Loucy (cell line): Measurements from ENCODE around the gene TIMM44.

ENCODE experiments used
- H2AFZ ChIP-seq: fragments of 200-600 bp; sonication (generic); 2 replicates; pipeline ENCODE4 v1.6.0; 2016; ENCODE audit warnings: antibody characterized with exemption, mild to moderate bottlenecking, low read length, moderate library complexity
- H3F3A ChIP-seq: fragments of 200-600 bp; 2 replicates; pipeline ENCODE4 v1.6.0; 2016; ENCODE audit warnings: antibody characterized with exemption, low read depth, mild to moderate bottlenecking
- H3K27me3 ChIP-seq: fragments of 200-600 bp; sonication (generic); 2 replicates; pipeline ENCODE4 v1.6.1; 2014; ENCODE audit warnings: low read length, mild to moderate bottlenecking; ENCODE audit not compliant: insufficient read depth, poor library complexity, severe bottlenecking
- H3K36me3 ChIP-seq: fragments of 200-600 bp; sonication (generic); 2 replicates; pipeline ENCODE4 v1.6.1; 2016; ENCODE audit warnings: low read length; ENCODE audit not compliant: insufficient read depth
- H3K4me1 ChIP-seq: fragments of 200-600 bp; sonication (generic); 2 replicates; pipeline ENCODE4 v1.5.1; 2014; ENCODE audit warnings: low read length, mild to moderate bottlenecking; ENCODE audit not compliant: insufficient read depth, poor library complexity, severe bottlenecking
- H3K4me2 ChIP-seq: fragments of 200-600 bp; sonication (generic); 2 replicates; pipeline ENCODE4 v1.6.0; 2014; ENCODE audit warnings: antibody characterized with exemption, low read length, low read depth, mild to moderate bottlenecking; ENCODE audit not compliant: poor library complexity, severe bottlenecking
- H3K4me3 ChIP-seq: fragments of 200-600 bp; sonication (generic); 2 replicates; pipeline ENCODE4 v1.5.1; 2014; ENCODE audit warnings: low read length, mild to moderate bottlenecking, mixed read lengths; ENCODE audit not compliant: poor library complexity, severe bottlenecking
- H3K79me2 ChIP-seq: fragments of 200-600 bp; sonication (generic); 2 replicates; pipeline ENCODE4 v1.6.1; 2014; ENCODE audit warnings: low read length; ENCODE audit not compliant: insufficient read depth
- H3K9ac ChIP-seq: fragments of 200-600 bp; sonication (generic); 2 replicates; pipeline ENCODE4 v1.6.0; 2014; ENCODE audit warnings: mild to moderate bottlenecking, low read depth, low read length, moderate library complexity; ENCODE audit not compliant: poor library complexity, severe bottlenecking
- H3K9me2 ChIP-seq: fragments of 200-600 bp; sonication (generic); replicated peaks from 2 replicates; pipeline ENCODE4 v1.6.1; 2016; ENCODE audit warnings: low read depth, low read length, mixed read lengths
- H3K9me3 ChIP-seq: fragments of 200-600 bp; sonication (generic); 2 replicates; pipeline ENCODE4 v1.6.1; 2014; ENCODE audit warnings: mild to moderate bottlenecking, antibody characterized with exemption, low read length, low read depth; ENCODE audit not compliant: insufficient read depth
- H4K20me1 ChIP-seq: fragments of 200-600 bp; sonication (generic); 2 replicates; pipeline ENCODE4 v1.6.0; 2014; ENCODE audit warnings: antibody characterized with exemption, low read length, mild to moderate bottlenecking; ENCODE audit not compliant: insufficient read depth, poor library complexity, severe bottlenecking
- EZH2phosphoT487 ChIP-seq: fragments of 200-600 bp; IDR thresholded peaks from 2 replicates; pipeline ENCODE4 v1.6.1; 2018; ENCODE audit warnings: antibody characterized with exemption, mild to moderate bottlenecking, moderate library complexity, borderline replicate concordance
- TF ChIP-seq, protein P1 (sequence below): fragments of 200-600 bp; sonication (generic); conservative IDR thresholded peaks from 2 replicates; pipeline ENCODE4 v1.5.1; 2014; ENCODE audit warnings: mild to moderate bottlenecking, antibody characterized with exemption, low read length

Gene TIMM44

DNA sequence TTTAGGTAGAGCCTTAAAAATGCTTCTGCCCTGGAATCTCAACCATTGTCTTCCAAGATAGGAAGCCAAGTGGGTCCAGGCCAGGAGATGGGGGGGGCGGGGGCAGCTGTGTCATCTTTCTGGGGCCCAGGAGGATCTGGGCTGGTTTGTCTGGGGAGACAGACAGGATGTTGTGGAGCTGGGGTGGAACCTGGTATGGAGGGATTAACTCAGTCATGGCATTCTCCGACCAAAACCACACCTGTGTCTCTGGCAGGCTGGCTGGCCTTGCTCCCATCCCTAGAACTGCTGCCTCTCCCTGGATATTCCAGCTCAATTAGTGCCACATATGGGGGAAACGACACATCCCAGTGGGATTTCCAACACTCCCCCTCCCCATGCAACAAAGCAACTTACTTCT, 42.5 kb downstream of the TIMM44 start:
- peaks cover 21% of the 10 kb centered on the region for H3K4me1 ChIP-seq
- no peaks in the 10 kb centered on the region for H3K9me2 ChIP-seq
- TF ChIP-seq, protein P1, sequence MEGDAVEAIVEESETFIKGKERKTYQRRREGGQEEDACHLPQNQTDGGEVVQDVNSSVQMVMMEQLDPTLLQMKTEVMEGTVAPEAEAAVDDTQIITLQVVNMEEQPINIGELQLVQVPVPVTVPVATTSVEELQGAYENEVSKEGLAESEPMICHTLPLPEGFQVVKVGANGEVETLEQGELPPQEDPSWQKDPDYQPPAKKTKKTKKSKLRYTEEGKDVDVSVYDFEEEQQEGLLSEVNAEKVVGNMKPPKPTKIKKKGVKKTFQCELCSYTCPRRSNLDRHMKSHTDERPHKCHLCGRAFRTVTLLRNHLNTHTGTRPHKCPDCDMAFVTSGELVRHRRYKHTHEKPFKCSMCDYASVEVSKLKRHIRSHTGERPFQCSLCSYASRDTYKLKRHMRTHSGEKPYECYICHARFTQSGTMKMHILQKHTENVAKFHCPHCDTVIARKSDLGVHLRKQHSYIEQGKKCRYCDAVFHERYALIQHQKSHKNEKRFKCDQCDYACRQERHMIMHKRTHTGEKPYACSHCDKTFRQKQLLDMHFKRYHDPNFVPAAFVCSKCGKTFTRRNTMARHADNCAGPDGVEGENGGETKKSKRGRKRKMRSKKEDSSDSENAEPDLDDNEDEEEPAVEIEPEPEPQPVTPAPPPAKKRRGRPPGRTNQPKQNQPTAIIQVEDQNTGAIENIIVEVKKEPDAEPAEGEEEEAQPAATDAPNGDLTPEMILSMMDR: no peak
- no peak for TF ChIP-seq EZH2phosphoT487
- H3K79me2 ChIP-seq: peaks cover 28% of the 10 kb centered on the region
- H2AFZ ChIP-seq: no peak overlapping the region
- H3K36me3 ChIP-seq: no peaks in the 10 kb centered on the region
- no peaks in the 10 kb centered on the region for H3F3A ChIP-seq
- H4K20me1 ChIP-seq: peaks cover 20% of the 10 kb centered on the region
- no peaks in the 10 kb centered on the region for H3K27me3 ChIP-seq
- no peak overlapping the region for H3K4me2 ChIP-seq
- H3K9ac ChIP-seq: no peak overlapping the region
- no peaks in the 10 kb centered on the region for H3K9me3 ChIP-seq
- no peak overlapping the region for H3K4me3 ChIP-seq

- Histone ChIP-seq H3K4me1 (peaks cover 16% of the 10 kb centered on the region), H4K20me1 (peaks cover 15% of the 10 kb centered on the region), H2AFZ (no peak overlapping the region), H3K36me3 (no peaks in the 10 kb centered on the region), H3K27me3 (no peaks in the 10 kb centered on the region), H3F3A (no peaks in the 10 kb centered on the region), H3K9ac (no peak overlapping the region), H3K79me2 (peaks cover 23% of the 10 kb centered on the region), H3K9me2 (no peaks in the 10 kb centered on the region), H3K4me2 (no peak overlapping the region), H3K9me3 (no peaks in the 10 kb centered on the region), H3K4me3 (no peak overlapping the region)
- TF ChIP-seq, protein P1: no peak
- TF ChIP-seq EZH2phosphoT487: no peak
Observed at GRCh38 chr19:7900401-7900870, 43.0 kb downstream of the TIMM44 start.

GRCh38 chr19:7899751-7900378, 43.6 kb downstream of the TIMM44 start:
- Histone ChIP-seq H3K36me3 (no peaks in the 10 kb centered on the region), H3K79me2 (peaks cover 18% of the 10 kb centered on the region), H4K20me1 (peaks cover 9% of the 10 kb centered on the region), H3K4me2 (no peak overlapping the region), H3K9me2 (no peaks in the 10 kb centered on the region), H3K4me3 (no peak overlapping the region), H3K4me1 (peaks cover 10% of the 10 kb centered on the region), H3K9me3 (no peaks in the 10 kb centered on the region), H3K27me3 (no peaks in the 10 kb centered on the region), H2AFZ (no peak overlapping the region), H3F3A (no peaks in the 10 kb centered on the region), H3K9ac (no peak overlapping the region)
- TF ChIP-seq, protein P1: no peak
- TF ChIP-seq EZH2phosphoT487: no peak
